ENCODE measurements around the gene NPPB. TPM values are rescaled to one million over a fixed set of nuclear protein-coding genes. Genes with fewer than 3 reads are reported as not detected.
A peak's percentile ranks its signal among the peaks of the same experiment; 100 is the strongest.

NPPB gene
- total RNA-seq, 1 experiment from 2014 or later: 43.4 TPM

- Mint-ChIP-seq H3K36me3 (ENCODE audit: insufficient read depth, unreplicated experiment) (peaks cover 13% of the 10 kb centered on the region), H3K9me3 (ENCODE audit: unreplicated experiment) (peaks cover 16% of the 10 kb centered on the region), H3K27me3 (ENCODE audit: insufficient read depth, unreplicated experiment) (no peaks in the 10 kb centered on the region), H3K27ac (ENCODE audit: unreplicated experiment) (no peak overlapping the region), H3K4me1 (ENCODE audit: low read depth, unreplicated experiment) (peaks cover 8% of the 10 kb centered on the region), H3K4me3 (ENCODE audit: unreplicated experiment) (peak overlapping the region; percentile 74)
- no peaks in the 10 kb centered on the region for H3K27me3 ChIP-seq (replicated peaks; ENCODE audit: control insufficient read depth, insufficient read depth, low read length)
- ChIA-PET CTCF (interaction anchor here (0.5 kb wide), 1 partner anchor 18 kb away, joined by 3 read pairs; no protein-coding TSS in a partner anchor), POLR2A (no interaction called here)
- peaks cover 18% of the 10 kb centered on the region for H3K4me1 ChIP-seq
- no peak overlapping the region for H3K4me3 ChIP-seq (ENCODE audit: low read depth, low read length)
- TSS peak; percentile 88 for BruUV-seq (replicated peaks)
- TF ChIP-seq CTCF (IDR thresholded peaks at IDR 0.05; ENCODE audit: insufficient read depth in 1 of 2, low read depth in 1 of 2, low read length in 1 of 2, severe bottlenecking in 1 of 2, unreplicated experiment in 1 of 2): no peak
- no peaks in the 10 kb centered on the region for H3K36me3 ChIP-seq (ENCODE audit: control insufficient read depth, insufficient read depth, low read length)
- intact Hi-C loops (cut with micrococcal nuclease; ENCODE audit: unreplicated experiment): no loop called here
- H3K9me3 ChIP-seq: no peaks in the 10 kb centered on the region; the same call in 1 of the 2 replicates
- DNase-seq: no peak
These were observed 1.4 kb downstream of the NPPB start for GRCh38 chr1:11857164-11857851.

GRCh38 chr1:11856698-11857097 lies 2.0 kb downstream of the NPPB start:
- Histone ChIP-seq H3K27me3 (replicated peaks; ENCODE audit: control insufficient read depth, insufficient read depth, low read length) (no peaks in the 10 kb centered on the region), H3K4me1 (peaks cover 18% of the 10 kb centered on the region), H3K4me3 (ENCODE audit: low read depth, low read length) (no peak overlapping the region), H3K9me3 (no peaks in the 10 kb centered on the region; the same call in 1 of the 2 replicates), H3K36me3 (ENCODE audit: control insufficient read depth, insufficient read depth, low read length) (no peaks in the 10 kb centered on the region)
- peak overlapping the region; percentile 74 for H3K4me3 Mint-ChIP-seq (ENCODE audit: unreplicated experiment)
- no peaks in the 10 kb centered on the region for H3K27me3 Mint-ChIP-seq (ENCODE audit: insufficient read depth, unreplicated experiment)
- BruUV-seq (replicated peaks): no TSS peak
- no peak for TF ChIP-seq CTCF (IDR thresholded peaks at IDR 0.05; ENCODE audit: insufficient read depth in 1 of 2, low read depth in 1 of 2, low read length in 1 of 2, severe bottlenecking in 1 of 2, unreplicated experiment in 1 of 2)
- peaks cover 13% of the 10 kb centered on the region for H3K36me3 Mint-ChIP-seq (ENCODE audit: insufficient read depth, unreplicated experiment)
- H3K9me3 Mint-ChIP-seq (ENCODE audit: unreplicated experiment): peaks cover 16% of the 10 kb centered on the region
- no peak overlapping the region for H3K27ac Mint-ChIP-seq (ENCODE audit: unreplicated experiment)
- DNase-seq: no peak
- POLR2A ChIA-PET: no interaction called here
- peaks cover 8% of the 10 kb centered on the region for H3K4me1 Mint-ChIP-seq (ENCODE audit: low read depth, unreplicated experiment)
- intact Hi-C loops (cut with micrococcal nuclease; ENCODE audit: unreplicated experiment): no loop called here
- CTCF ChIA-PET: interaction anchor here (0.5 kb wide), 1 partner anchor 18 kb away, joined by 3 read pairs; no protein-coding TSS in a partner anchor

- CTCF ChIA-PET: interaction anchor here (0.6 to 1.3 kb wide), 2 partner anchors 17 to 311 kb away, joined by 3 read pairs; no protein-coding TSS in a partner anchor
- Mint-ChIP-seq H3K36me3 (ENCODE audit: insufficient read depth, unreplicated experiment) (peaks cover 18% of the 10 kb centered on the region), H3K27me3 (ENCODE audit: insufficient read depth, unreplicated experiment) (no peaks in the 10 kb centered on the region), H3K4me3 (ENCODE audit: unreplicated experiment) (no peak overlapping the region), H3K9me3 (ENCODE audit: unreplicated experiment) (peaks cover 10% of the 10 kb centered on the region), H3K27ac (ENCODE audit: unreplicated experiment) (no peak overlapping the region), H3K4me1 (ENCODE audit: low read depth, unreplicated experiment) (peaks cover 8% of the 10 kb centered on the region)
- no peak for TF ChIP-seq CTCF (IDR thresholded peaks at IDR 0.05; ENCODE audit: insufficient read depth in 1 of 2, low read depth in 1 of 2, low read length in 1 of 2, severe bottlenecking in 1 of 2, unreplicated experiment in 1 of 2)
- Histone ChIP-seq H3K4me3 (ENCODE audit: low read depth, low read length) (no peak overlapping the region), H3K4me1 (peaks cover 17% of the 10 kb centered on the region), H3K27me3 (replicated peaks; ENCODE audit: control insufficient read depth, insufficient read depth, low read length) (no peaks in the 10 kb centered on the region), H3K9me3 (no peaks in the 10 kb centered on the region), H3K36me3 (ENCODE audit: control insufficient read depth, insufficient read depth, low read length) (no peaks in the 10 kb centered on the region)
- intact Hi-C loops (cut with micrococcal nuclease; ENCODE audit: unreplicated experiment): no loop called here
- DNase-seq: no peak
- no TSS peak for BruUV-seq (replicated peaks)
- POLR2A ChIA-PET: no interaction called here
These were observed 3.3 kb downstream of the NPPB start for GRCh38 chr1:11855430-11855829.

Measured in Caco-2 (cell line).